Neuron (in vitro differentiated cells): ENCODE measurements around the gene NDUFAF5.

ENCODE experiments used
- H2AFZ ChIP-seq: one replicate; pipeline ENCODE4 v1.6.1; 2013; ENCODE audit warnings: low read depth, mild to moderate bottlenecking, inconsistent platforms, low read length, moderate library complexity
- H3K27me3 ChIP-seq: one replicate; pipeline ENCODE4 v1.6.1; 2013; ENCODE audit warnings: low read length; ENCODE audit not compliant: insufficient read depth
- H3K36me3 ChIP-seq: one replicate; pipeline ENCODE4 v1.6.1; 2013; ENCODE audit warnings: low read length; ENCODE audit not compliant: insufficient read depth
- H3K4me1 ChIP-seq: one replicate; pipeline ENCODE4 v1.6.1; 2013; ENCODE audit warnings: low read length; ENCODE audit not compliant: insufficient read depth
- H3K4me3 ChIP-seq: 2 replicates; pipeline ENCODE4 v1.5.1; 2013; ENCODE audit warnings: mild to moderate bottlenecking, low read length, moderate library complexity
- H3K9me3 ChIP-seq: one replicate; pipeline ENCODE4 v1.6.1; 2013; ENCODE audit warnings: low read length

The NDUFAF5 gene

GRCh38 chr20:13851279-13851678 is 66.5 kb downstream of the NDUFAF5 start:
- H3K36me3 ChIP-seq: no peaks in the 10 kb centered on the region
- no peaks in the 10 kb centered on the region for H3K27me3 ChIP-seq
- no peak overlapping the region for H2AFZ ChIP-seq
- no peak overlapping the region for H3K4me3 ChIP-seq
- peaks cover 11% of the 10 kb centered on the region for H3K4me1 ChIP-seq
- peaks cover 3% of the 10 kb centered on the region for H3K9me3 ChIP-seq

DNA sequence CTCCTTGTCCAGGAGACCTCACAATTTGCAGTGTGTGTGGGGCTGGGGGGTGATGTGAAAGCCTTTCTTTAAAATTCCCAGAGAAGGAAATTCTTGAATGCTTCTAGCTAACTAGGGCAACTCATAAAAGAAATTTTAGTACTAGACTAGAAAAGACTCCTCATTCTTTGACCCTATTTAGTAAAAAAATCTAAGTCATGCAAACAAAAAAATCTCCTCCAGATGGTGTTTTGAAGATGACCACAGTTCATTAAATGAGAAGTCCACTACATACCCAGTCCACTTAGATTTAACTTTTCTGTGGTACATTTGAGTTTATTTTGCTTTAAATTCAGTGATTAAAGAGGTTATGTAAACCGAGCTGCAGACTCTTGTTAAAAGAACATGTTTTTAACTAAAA is 67.5 kb downstream of the NDUFAF5 start:
- no peaks in the 10 kb centered on the region for H3K36me3 ChIP-seq

DNA sequence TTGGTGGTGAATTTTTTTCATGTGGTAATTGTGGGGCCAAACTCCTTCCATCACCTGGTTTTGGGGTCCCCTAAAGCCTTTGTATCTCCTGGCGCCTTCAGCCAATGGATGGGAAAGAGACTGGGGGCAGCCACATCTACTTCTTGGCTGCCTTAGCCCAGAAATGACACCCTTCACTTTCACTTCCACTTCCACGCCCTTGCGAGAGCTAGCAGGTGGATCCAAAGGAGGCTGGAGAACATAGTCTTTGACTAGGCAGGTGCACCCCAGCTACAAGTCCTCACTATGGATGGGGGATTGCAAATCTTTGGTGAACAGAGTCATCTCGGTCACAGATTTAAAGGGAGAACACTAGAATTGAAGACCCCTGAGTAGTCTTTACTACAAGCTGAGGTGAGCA is 70.8 kb downstream of the NDUFAF5 start:
- no peak overlapping the region for H2AFZ ChIP-seq
- no peaks in the 10 kb centered on the region for H3K27me3 ChIP-seq
- no peaks in the 10 kb centered on the region for H3K9me3 ChIP-seq
- no peak overlapping the region for H3K4me3 ChIP-seq
- H3K36me3 ChIP-seq: no peaks in the 10 kb centered on the region
- H3K4me1 ChIP-seq: peaks cover 11% of the 10 kb centered on the region

More for the DNA sequence above, 67.5 kb downstream of the NDUFAF5 start:
- peaks cover 11% of the 10 kb centered on the region for H3K4me1 ChIP-seq
- H3K9me3 ChIP-seq: peaks cover 3% of the 10 kb centered on the region
- H3K4me3 ChIP-seq: no peak overlapping the region
- H3K27me3 ChIP-seq: no peaks in the 10 kb centered on the region
- no peak overlapping the region for H2AFZ ChIP-seq

DNA sequence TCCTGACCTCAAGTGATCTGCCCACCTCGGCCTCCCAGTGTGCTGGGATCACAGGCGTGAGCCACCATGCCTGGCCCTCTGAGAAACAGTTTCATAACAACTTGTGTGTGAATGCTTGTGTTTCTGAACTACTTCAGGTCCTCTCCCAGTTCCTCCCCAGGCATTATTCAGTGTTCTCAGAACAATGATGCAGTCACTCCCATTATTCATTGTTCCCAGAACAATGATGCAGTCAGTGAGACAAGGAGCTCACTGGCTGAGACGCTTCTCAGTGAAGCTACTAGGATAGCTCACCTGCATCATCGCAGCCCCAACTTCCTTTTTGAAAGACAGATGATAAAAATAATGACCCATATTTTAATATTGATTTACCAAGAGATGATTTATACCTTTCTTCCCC is 71.5 kb downstream of the NDUFAF5 start:
- H2AFZ ChIP-seq: no peak overlapping the region
- no peak overlapping the region for H3K4me3 ChIP-seq
- no peaks in the 10 kb centered on the region for H3K9me3 ChIP-seq
- no peaks in the 10 kb centered on the region for H3K36me3 ChIP-seq
- H3K27me3 ChIP-seq: no peaks in the 10 kb centered on the region
- H3K4me1 ChIP-seq: peaks cover 11% of the 10 kb centered on the region

DNA sequence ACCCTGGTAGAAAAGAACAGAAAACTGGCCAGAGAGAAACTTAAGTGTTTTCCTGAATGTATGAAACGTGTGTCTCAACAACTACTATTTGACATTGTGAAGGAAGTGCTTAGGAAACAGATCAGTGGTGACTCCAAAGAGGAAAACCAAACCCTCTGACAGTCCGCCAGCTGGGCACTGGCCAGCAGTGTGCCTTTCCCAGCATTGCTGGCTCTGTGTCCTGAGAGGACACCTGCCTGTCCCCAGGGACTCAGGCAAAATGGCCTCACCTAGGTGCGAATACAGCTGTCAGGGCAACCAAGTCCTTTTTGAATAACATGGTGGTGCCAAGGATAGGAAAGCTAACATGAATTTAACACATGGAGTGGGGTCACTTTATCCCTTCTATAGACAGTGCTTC is 72.5 kb downstream of the NDUFAF5 start:
- no peak overlapping the region for H2AFZ ChIP-seq
- H3K9me3 ChIP-seq: no peaks in the 10 kb centered on the region
- H3K27me3 ChIP-seq: no peaks in the 10 kb centered on the region
- no peak overlapping the region for H3K4me3 ChIP-seq
- no peaks in the 10 kb centered on the region for H3K36me3 ChIP-seq
- peaks cover 3% of the 10 kb centered on the region for H3K4me1 ChIP-seq

GRCh38 chr20:13857961-13858360 is 73.1 kb downstream of the NDUFAF5 start:
- H3K4me1 ChIP-seq: no peaks in the 10 kb centered on the region

DNA sequence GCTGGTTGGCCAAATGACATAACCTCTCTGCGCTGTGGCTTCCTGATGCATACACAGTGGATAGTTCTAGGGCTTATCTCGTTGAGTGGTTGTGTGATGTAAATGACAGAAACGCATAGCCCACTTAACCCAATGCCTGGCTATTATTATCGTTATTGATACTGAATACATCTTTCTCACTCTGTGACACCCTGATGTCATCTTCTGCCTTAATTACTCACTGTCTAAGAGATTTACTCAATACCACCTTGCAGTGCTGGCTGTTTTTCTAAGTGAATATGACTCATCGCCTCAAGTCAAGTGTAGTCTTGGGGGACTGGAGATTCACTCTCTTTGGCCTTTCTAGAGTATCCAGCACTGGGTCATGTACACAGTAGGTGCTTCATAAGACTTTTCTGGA is 73.6 kb downstream of the NDUFAF5 start:
- H3K4me3 ChIP-seq: no peak overlapping the region
- H2AFZ ChIP-seq: no peak overlapping the region
- H3K4me1 ChIP-seq: no peaks in the 10 kb centered on the region
- H3K9me3 ChIP-seq: no peaks in the 10 kb centered on the region
- H3K27me3 ChIP-seq: no peaks in the 10 kb centered on the region
- no peaks in the 10 kb centered on the region for H3K36me3 ChIP-seq

More at GRCh38 chr20:13857961-13858360, 73.1 kb downstream of the NDUFAF5 start:
- no peaks in the 10 kb centered on the region for H3K36me3 ChIP-seq
- H3K9me3 ChIP-seq: no peaks in the 10 kb centered on the region
- H2AFZ ChIP-seq: no peak overlapping the region
- H3K4me3 ChIP-seq: no peak overlapping the region
- no peaks in the 10 kb centered on the region for H3K27me3 ChIP-seq

- Histone ChIP-seq H3K27me3 (no peaks in the 10 kb centered on the region), H3K4me3 (no peak overlapping the region), H2AFZ (no peak overlapping the region), H3K9me3 (no peaks in the 10 kb centered on the region), H3K36me3 (no peaks in the 10 kb centered on the region), H3K4me1 (peaks cover under 1% of the 10 kb centered on the region)
Measured at GRCh38 chr20:13858871-13859270, 74.0 kb downstream of the NDUFAF5 start.

- H3K4me1 ChIP-seq: peaks cover 33% of the 10 kb centered on the region
- H3K36me3 ChIP-seq: no peaks in the 10 kb centered on the region
- H3K4me3 ChIP-seq: no peak overlapping the region
- no peak overlapping the region for H2AFZ ChIP-seq
- H3K27me3 ChIP-seq: no peaks in the 10 kb centered on the region
- no peaks in the 10 kb centered on the region for H3K9me3 ChIP-seq
Measured at GRCh38 chr20:13862245-13862644, 77.4 kb downstream of the NDUFAF5 start.

DNA sequence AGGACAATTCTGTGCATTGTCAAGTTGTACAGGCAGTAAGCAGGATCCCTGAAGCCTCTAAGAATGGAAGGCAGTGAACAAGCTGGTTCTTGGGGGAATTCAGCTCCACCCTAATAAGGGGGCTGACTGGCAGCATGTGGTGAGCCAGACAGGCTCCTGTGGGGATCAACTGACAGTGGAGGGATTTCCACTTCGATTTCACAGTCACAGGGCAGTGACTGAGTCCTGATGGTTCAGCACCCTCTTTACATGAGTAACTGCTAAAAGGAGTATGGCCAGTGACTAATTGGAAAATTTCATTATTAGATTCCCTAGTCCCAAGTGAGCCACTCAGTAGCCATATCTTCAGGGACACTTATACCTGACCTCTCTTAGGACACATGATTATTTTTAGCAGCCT is 78.4 kb downstream of the NDUFAF5 start:
- no peak overlapping the region for H2AFZ ChIP-seq
- H3K27me3 ChIP-seq: no peaks in the 10 kb centered on the region
- no peak overlapping the region for H3K4me3 ChIP-seq
- no peaks in the 10 kb centered on the region for H3K9me3 ChIP-seq
- H3K4me1 ChIP-seq: peaks cover 33% of the 10 kb centered on the region
- H3K36me3 ChIP-seq: no peaks in the 10 kb centered on the region

DNA sequence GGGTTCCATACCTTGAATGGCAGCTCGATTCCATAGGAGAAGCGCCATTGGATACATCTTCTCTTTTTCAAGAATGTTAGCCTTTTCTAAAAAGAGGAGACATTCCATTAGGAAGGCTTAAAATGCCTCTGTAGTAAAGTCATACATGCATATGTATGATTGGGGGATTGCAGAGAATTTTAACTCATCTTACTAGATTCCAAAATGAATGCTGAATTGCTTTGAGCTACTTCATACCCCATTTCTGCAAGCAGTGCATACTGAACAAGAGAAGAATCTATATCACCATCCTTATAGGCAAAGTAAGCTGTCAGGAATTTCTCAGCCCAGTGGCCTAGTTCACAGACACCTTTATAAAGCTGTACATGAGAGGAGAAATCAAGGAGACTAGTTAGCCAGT is 80.3 kb downstream of the NDUFAF5 start:
- Histone ChIP-seq H3K4me1 (peaks cover 33% of the 10 kb centered on the region), H3K4me3 (no peak overlapping the region), H2AFZ (peak overlapping the region; percentile 51), H3K36me3 (no peaks in the 10 kb centered on the region), H3K27me3 (no peaks in the 10 kb centered on the region), H3K9me3 (no peaks in the 10 kb centered on the region)

- Histone ChIP-seq H3K36me3 (no peaks in the 10 kb centered on the region), H3K4me1 (peaks cover 33% of the 10 kb centered on the region), H2AFZ (no peak overlapping the region), H3K27me3 (no peaks in the 10 kb centered on the region), H3K9me3 (no peaks in the 10 kb centered on the region), H3K4me3 (no peak overlapping the region)
Measured at GRCh38 chr20:13865791-13866351, 81.0 kb downstream of the NDUFAF5 start.

- Histone ChIP-seq H3K27me3 (no peaks in the 10 kb centered on the region), H3K9me3 (no peaks in the 10 kb centered on the region), H2AFZ (no peak overlapping the region), H3K4me1 (peaks cover 33% of the 10 kb centered on the region), H3K36me3 (no peaks in the 10 kb centered on the region), H3K4me3 (no peak overlapping the region)
Measured at GRCh38 chr20:13868331-13868730, 83.5 kb downstream of the NDUFAF5 start.

DNA sequence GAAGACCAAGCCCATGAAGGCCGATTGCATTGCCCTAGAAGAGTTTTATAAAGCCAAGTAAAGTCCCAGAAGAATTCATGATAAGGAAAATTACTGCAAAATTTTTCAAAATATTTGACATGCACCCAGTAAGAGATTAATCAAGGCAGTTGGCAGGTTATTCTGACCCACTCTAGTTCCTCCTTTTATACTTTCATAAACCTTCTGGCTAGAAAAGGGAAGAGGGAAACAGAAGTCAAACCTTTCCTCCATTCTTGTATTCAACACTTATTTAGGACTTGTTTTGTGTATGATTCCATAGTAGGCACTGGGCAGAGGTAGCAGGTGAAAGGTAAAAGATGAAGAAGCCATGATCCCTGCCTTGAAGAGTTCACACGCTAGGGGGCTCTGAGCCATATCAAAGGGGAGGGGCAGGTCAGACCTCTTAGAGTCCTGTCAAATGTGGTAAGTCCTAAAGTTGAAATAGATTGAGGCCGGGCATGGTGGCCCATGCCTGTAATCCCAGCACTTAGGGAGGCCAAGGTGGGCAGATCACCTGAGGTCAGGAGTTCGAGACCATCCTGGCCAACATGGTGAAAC is 85.4 kb downstream of the NDUFAF5 start:
- no peak overlapping the region for H2AFZ ChIP-seq
- no peaks in the 10 kb centered on the region for H3K36me3 ChIP-seq
- H3K4me1 ChIP-seq: peaks cover 36% of the 10 kb centered on the region
- no peaks in the 10 kb centered on the region for H3K27me3 ChIP-seq
- no peaks in the 10 kb centered on the region for H3K9me3 ChIP-seq
- no peak overlapping the region for H3K4me3 ChIP-seq
